OCI-LY7 (cell line): ENCODE measurements around the gene CDT1.
A peak's percentile ranks its signal among the peaks of the same experiment; 100 is the strongest.

ENCODE experiments used
- CTCF ChIP-seq: fragments of 200-600 bp; sonication (generic); conservative IDR thresholded peaks from 2 replicates; pipeline ENCODE4 v1.5.1; 2014; ENCODE audit warnings: mild to moderate bottlenecking, antibody characterized with exemption, low read length, moderate library complexity, mixed read lengths
- EZH2phosphoT487 ChIP-seq: fragments of 200-600 bp; sonication (generic); IDR thresholded peaks from 2 replicates; pipeline ENCODE4 v1.6.1; 2018; ENCODE audit warnings: low read depth, borderline replicate concordance, mild to moderate bottlenecking, mixed run types, antibody characterized with exemption, low read length, moderate library complexity, mixed read lengths

GRCh38 chr16:88754912-88755744 lies 48.5 kb upstream of the CDT1 start:
- TF ChIP-seq CTCF (peak; percentile 69), EZH2phosphoT487 (no peak)
